Cardiac muscle cell (in vitro differentiated cells and primary cell): ENCODE results near the gene GAS2L3. TPM values are rescaled to one million over a fixed set of nuclear protein-coding genes. Genes with fewer than 3 reads are reported as not detected.

Experiments used
- DNase-seq, 2 donors: peaks; one replicate each; pipeline versions ENCODE4 v3.0.0 to v3.0.0-alpha.2; 2010 to 2017; ENCODE audit warnings: low read depth in 1 of 2, low spot score in 1 of 2
- H3K27ac ChIP-seq: fragments of 200-600 bp; sonication (generic); 2 replicates; pipeline ENCODE4 v1.5.1; 2016
- H3K27me3 ChIP-seq: fragments of 200-600 bp; sonication (generic); 2 replicates; pipeline ENCODE4 v1.6.0; 2016; ENCODE audit warnings: control low read depth
- H3K36me3 ChIP-seq: fragments of 200-600 bp; sonication (generic); 2 replicates; pipeline ENCODE4 v1.5.1; 2016; ENCODE audit warnings: control low read depth
- H3K4me1 ChIP-seq: fragments of 200-600 bp; sonication (generic); 2 replicates; pipeline ENCODE4 v1.8.1; 2017; ENCODE audit warnings: low read depth, mild to moderate bottlenecking, mixed run types
- H3K4me3 ChIP-seq: fragments of 200-600 bp; sonication (generic); 2 replicates; pipeline ENCODE4 v1.5.1; 2016; ENCODE audit warnings: mild to moderate bottlenecking
- H3K9me3 ChIP-seq: fragments of 200-600 bp; sonication (generic); 2 replicates; pipeline ENCODE4 v1.5.1; 2017; ENCODE audit warnings: low read depth, mild to moderate bottlenecking, control low read depth
- polyA plus RNA-seq: library from polyadenylated mRNA; unstranded; fragments of >200 nt; fragmentation: Nextera tagmentation; extraction: Ambion mirVana; gene quantifications from 2 replicates; pipeline ENCODE4 v1.2.1, GENCODE V29; 2016
- total RNA-seq: library from RNA; depleted of rRNA; stranded (reverse); fragments of >200 nt; gene quantifications from 2 replicates; pipeline ENCODE4 v1.2.3, GENCODE V29; 2016
- TF ChIP-seq, protein P1 (sequence below): IDR thresholded peaks from 2 replicates; pipeline ENCODE4 v1.5.1; 2012; ENCODE audit warnings: low read depth, mild to moderate bottlenecking, low read length

The GAS2L3 gene
- total and polyA plus RNA-seq, 2 experiments from 2014 or later, result 0.07 to 13.9 TPM

DNA sequence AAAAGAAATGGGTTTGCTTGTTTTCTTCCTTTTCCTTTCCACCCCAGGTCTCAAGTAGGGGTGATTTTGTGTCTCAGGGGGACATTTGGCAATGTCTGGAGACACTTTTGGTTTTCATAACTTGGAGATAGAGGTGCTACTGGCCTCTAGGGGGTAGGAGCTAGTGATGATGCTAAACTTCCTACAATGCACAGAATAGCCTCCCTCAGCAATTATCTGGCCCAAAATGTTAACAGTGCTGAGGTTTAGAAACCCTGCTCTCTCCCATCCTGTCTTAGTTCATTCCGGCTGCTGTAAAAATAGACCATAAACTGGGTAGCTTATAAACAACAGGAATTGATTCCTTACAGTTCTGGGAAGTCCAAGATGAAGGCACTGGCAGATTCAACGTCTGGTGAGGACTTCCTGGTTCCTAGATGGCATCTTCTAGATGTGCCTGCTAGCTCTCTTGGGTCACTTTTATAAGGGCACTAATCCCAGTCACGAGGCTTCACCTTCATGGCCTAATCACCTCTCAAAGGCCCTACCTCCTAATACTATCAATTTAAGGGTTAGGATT lies 7.4 kb upstream of the GAS2L3 start:
- Histone ChIP-seq H3K27ac (no peak overlapping the region), H3K4me3 (no peak overlapping the region), H3K9me3 (no peaks in the 10 kb centered on the region), H3K27me3 (peaks cover 8% of the 10 kb centered on the region), H3K36me3 (no peaks in the 10 kb centered on the region), H3K4me1 (no peaks in the 10 kb centered on the region)
- no peak for DNase-seq
- TF ChIP-seq, protein P1, sequence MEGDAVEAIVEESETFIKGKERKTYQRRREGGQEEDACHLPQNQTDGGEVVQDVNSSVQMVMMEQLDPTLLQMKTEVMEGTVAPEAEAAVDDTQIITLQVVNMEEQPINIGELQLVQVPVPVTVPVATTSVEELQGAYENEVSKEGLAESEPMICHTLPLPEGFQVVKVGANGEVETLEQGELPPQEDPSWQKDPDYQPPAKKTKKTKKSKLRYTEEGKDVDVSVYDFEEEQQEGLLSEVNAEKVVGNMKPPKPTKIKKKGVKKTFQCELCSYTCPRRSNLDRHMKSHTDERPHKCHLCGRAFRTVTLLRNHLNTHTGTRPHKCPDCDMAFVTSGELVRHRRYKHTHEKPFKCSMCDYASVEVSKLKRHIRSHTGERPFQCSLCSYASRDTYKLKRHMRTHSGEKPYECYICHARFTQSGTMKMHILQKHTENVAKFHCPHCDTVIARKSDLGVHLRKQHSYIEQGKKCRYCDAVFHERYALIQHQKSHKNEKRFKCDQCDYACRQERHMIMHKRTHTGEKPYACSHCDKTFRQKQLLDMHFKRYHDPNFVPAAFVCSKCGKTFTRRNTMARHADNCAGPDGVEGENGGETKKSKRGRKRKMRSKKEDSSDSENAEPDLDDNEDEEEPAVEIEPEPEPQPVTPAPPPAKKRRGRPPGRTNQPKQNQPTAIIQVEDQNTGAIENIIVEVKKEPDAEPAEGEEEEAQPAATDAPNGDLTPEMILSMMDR, result no peak

DNA sequence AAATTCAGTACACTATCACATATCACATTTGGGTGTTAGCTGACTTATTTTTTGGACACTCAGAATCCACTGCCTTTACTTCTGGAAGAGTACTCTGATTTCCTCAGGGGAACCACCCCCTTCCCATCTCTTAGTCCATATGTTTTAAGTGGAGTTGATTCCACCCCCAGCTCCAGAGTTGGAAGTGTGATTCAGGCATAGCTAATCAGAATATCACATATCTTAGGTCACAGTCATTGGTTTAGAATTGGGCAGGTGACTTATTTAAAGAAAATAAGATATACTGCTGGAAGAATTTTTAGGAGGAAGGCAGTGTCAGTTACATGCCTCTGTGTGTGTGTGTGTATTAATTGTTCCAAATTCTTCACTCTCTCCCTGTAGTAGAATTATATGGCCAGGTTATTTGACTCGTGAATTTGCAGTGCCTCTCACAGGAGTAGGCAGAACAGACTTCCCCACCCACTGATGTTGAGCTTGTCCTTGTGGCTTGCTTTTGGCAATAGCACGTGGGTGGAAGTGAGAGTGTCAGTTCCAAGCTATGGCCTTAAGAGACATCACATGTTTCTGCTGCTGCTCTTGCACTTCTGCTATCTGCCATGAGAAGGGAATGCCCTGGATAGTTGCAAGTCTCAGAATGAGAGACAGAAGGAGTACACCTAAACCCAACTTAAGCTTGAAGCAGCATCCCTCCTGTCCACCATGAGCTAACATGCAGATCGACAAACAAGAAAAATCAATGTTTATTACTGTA lies 6.4 kb upstream of the GAS2L3 start:
- Histone ChIP-seq H3K4me1 (no peaks in the 10 kb centered on the region), H3K27ac (no peak overlapping the region), H3K27me3 (peaks cover 18% of the 10 kb centered on the region), H3K9me3 (no peaks in the 10 kb centered on the region), H3K36me3 (no peaks in the 10 kb centered on the region), H3K4me3 (no peak overlapping the region)
- TF ChIP-seq, protein P1, result no peak
- peak in 1 of 2 donors; percentile 23 for DNase-seq

DNA sequence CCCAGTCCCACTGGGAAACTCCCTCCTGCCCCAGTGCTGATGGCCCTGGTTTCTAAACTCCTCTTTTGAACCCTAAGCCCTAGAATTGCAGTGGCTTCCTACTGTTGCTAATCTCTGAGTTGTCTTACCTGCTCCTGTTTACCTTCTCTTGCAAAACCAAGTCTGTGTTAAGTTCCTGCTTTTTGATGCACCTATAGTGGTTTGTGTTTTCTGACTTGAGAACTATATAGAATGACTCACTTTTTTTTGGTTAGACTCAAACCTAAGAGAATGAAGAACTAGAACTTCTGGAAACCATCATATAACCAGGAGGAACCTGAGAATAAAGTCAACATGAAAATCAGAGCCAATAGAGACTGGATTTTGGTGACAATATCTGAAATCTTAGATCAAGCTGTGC lies 5.5 kb upstream of the GAS2L3 start:
- Histone ChIP-seq H3K4me3 (no peak overlapping the region), H3K27ac (no peak overlapping the region), H3K9me3 (no peaks in the 10 kb centered on the region), H3K27me3 (peaks cover 25% of the 10 kb centered on the region), H3K4me1 (no peaks in the 10 kb centered on the region), H3K36me3 (no peaks in the 10 kb centered on the region)
- no peak for DNase-seq
- TF ChIP-seq, protein P1, result no peak

DNA sequence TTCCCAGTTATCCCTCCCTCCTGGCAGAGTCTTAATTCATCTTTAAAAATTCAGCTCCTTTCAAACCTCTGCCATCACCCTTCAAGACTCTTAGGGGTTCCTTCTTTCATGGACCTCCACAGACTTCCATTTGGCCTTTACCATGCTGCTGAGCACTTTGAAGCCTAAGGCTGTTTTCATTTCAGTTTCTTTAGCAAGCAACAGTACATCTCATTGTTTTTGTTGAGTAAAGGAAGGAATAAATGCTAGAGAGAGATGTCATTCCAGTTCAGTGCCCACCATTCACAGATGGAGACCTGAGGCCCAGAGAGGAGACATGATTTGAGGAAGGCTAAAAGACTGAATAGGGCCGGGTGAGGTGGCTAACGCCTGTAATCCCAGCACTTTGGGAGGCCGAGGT lies 1.3 kb upstream of the GAS2L3 start:
- Histone ChIP-seq H3K27me3 (peaks cover 33% of the 10 kb centered on the region), H3K4me3 (no peak overlapping the region), H3K27ac (no peak overlapping the region), H3K36me3 (no peaks in the 10 kb centered on the region), H3K9me3 (no peaks in the 10 kb centered on the region), H3K4me1 (no peaks in the 10 kb centered on the region)
- DNase-seq, result no peak
- TF ChIP-seq, protein P1, result no peak

DNA sequence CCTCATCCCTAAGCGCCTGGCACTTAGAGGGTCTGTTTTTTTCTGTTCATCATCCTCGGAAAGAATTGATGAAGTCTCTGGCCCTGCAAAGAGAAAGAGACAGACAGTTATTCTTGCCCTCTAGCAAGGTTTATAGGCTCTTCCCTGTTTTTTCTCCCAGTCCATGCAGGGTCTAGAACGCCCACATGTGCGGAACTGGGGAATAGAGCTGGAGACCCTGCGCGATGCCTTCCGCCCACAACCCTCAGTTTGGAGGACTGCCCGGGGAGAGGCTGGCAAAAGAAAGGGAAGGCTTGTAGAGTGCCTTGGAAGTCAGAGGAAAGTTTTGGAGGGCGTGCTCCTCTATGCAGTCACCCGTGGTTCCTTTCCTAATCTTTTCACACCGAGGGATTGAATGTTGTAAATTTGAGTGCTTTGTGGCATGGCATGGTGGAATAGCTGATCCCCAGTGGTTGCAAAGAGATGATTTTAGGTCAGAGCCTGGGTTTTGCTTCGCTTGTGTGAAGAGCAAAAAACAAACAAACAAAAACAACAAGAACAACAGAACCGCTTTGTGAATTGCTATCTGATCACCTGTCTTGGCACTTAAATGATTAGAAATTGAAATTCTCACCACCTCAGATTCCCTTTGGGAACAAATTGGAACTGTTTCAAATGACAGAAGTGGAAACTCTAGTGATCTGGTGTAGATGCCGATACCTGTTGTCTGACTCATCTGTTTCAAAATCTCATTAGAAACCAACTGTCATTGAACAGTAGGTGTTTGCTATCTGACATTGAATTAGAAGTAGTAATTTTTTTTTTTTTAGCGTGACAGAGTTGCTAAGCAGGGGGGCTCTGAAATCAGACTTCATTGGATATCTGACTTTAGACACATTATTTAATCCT lies 947 bp downstream of the GAS2L3 start:
- Histone ChIP-seq H3K4me1 (no peaks in the 10 kb centered on the region), H3K27me3 (peaks cover 29% of the 10 kb centered on the region), H3K27ac (no peak overlapping the region), H3K9me3 (no peaks in the 10 kb centered on the region), H3K36me3 (no peaks in the 10 kb centered on the region), H3K4me3 (peak overlapping the region; percentile 60)
- peak; percentile 14 to 31 for DNase-seq
- TF ChIP-seq, protein P1, result no peak
